EL (cell line): ENCODE data around the gene BRICD5.
A peak's percentile ranks its signal among the peaks of the same experiment; 100 is the strongest.

ENCODE experiments used
- DNase-seq: peaks from one replicate; pipeline ENCODE4 v3.0.0-alpha.2; 2016

Gene BRICD5

DNA sequence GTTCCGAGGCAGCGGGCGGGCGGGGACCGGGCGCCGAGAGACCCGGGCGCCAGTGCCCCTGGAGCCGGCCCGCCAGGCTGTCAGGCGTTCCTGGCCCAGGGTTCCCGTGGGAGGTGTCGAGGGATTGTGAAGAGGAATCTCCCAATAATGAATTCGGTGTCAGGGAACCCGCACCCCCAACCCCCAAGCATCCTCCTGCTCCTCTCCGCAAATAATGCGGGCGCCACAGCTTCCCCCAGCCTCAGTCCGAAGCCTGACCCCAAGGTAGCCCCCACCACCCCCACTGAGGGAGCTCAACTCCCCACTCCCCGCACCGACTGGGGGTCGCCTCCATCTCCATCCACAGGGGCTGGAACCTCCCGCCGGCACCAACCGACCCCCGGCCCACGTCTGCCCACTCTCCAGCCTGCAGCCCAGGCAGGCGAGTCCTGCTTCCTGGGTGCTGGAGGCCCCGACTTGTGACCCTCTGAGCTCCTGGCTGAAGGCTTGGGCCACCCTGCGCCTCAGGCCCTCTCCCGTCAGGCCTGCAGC lies 13.6 kb downstream of the BRICD5 start:
- DNase-seq: no peak

- DNase-seq: no peak
These were observed 14.3 kb downstream of the BRICD5 start, which contains the start of gene CASKIN1 for GRCh38 chr16:2196162-2196980. Gene CASKIN1 (minus strand): TSS chr16:2196605. CDS start chr16:2196432, 173 bp downstream.

DNA sequence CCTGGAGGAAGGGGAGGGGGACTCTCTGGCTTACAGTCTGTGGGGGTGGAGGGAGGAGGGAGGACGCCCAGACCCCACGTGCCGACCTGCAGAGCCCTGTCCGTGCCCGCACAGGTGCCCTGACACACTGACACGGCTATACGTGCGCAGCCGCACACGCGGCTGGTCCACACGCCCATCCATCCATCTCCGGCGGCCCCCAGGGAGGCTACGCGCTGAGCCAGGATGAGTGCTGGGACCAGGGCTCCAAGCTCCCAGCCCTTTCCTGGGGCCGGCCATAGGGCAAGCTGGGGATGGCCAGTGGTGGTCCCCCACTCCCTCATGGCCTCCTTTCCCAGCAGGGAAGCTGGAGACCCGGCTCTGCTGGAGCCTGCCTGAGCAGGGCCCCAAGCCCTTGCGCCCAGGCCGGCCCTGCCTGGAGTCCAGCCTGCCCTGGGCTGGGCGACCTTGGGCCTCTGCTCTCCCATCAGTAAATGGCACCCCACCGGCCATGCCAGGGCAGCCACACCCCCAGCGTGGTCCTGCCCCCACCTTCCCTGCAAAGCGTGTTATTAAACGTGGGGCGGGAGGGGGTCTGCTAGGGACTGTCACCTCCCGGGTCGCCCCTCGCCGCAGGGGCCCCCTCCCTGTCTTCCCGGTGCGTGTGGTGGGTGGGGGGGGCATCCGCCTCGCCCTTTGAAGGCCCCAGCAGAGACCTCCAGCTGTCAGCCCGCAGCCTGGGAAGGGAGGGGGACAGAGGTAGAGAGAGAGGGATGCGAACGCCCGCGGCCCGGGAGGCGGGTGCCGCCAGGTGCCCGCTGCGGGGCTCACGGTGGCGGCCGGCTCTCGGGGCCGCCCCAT lies 15.1 kb downstream of the BRICD5 start:
- DNase-seq: no peak

DNA sequence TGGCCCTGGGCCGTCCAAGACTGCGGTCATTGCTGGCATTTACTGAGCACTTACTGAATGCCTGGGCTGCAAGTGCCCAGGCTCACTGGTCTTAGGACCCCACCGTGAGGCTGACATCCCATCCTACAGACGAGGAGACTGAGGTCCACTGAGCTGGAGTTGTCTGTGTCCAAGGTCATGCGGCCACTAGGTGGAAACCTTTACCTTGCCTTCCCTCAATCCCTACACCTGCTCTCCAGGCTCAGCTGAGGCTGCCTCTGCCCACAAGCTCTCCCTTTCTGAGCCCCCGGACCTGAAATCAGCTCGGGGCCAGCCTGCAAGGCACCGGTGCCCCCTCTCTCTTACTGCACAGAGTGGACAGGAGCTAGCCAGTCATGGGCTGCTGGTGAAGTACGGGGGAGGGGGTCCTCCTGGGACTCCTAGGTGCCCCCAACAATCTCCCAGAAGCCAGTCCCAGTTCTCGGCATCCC lies 15.8 kb downstream of the BRICD5 start:
- DNase-seq: peak; percentile 44

DNA sequence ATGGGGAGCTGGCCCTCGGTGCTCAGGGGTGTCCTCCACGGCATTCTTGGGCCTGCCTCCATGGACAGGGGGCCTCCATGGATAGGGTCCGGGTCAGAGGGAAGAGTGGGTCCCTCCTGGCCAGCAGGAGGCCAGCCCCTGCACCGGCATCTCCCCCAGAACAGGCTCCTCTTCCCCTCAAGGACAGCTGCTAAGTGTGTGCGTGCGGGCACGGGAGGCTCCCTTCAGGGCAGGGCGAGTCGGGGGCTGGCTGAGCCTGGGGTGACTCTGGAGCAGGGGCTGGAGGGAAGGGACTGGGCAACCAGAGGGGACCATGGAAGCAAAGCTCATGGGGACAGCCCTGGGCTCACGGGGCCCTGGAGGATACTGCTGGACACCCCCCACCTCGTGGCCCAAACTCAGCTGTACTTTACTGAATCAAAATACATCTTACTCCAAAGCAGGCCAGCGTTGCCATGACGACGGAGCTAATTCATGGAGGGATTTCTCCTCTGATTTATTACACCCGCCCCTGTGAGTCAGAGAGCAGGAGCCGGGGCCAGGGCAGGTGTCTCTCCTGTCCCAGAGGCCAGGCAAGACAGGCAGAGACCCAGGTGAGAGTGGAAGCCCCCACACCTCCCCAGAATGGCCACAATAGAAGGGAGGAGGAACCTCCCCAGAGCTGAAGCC lies 16.4 kb downstream of the BRICD5 start:
- peak; percentile 57 for DNase-seq

DNA sequence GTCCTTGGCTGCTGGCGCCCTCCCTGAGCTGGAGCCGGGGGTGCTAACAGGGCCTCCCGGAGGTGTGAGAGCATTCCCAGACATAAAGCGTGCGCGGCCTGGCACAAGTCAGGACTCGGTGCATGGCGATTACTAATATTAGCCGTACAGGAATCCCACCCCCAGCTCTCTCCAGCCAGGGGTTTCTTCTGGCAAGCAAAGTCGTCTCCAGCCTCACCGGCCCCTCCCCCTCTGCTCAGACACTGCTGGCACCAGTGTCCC lies 19.3 kb downstream of the BRICD5 start:
- DNase-seq: no peak

GRCh38 chr16:2190659-2191445 lies 19.8 kb downstream of the BRICD5 start:
- DNase-seq: no peak

GRCh38 chr16:2190002-2190658 lies 20.5 kb downstream of the BRICD5 start:
- no peak for DNase-seq

DNA sequence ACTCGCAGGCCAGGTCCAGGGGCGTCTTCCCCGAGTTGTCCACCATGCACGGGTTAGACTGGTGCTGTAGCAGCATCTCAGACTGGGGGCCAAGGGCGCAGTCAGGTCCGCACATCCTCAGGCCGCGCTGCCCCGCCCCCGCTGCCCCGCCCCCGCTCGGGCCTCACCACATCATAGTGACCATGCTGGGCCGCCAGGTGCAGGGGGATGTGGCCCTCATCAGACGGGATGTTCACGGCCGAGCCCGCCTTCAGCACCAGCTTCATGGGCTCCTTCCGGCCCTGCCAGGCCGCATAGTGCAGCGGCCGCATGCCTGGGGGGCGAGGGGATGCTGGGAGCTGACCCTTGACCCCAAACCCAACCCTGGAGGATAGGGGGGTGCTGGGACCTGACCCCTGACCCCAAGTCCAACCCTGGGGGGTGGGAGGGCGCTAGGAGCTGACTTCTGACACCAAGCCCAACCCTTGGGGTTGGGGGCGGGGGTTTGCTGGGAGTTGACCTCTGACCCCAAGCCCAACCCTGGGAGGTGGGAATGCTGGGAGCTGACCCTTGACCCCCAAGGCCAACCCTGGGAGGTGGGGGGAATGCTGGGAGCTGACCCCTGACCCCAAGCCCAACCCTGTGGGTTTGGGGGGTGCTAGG lies 21.3 kb downstream of the BRICD5 start:
- no peak for DNase-seq

DNA sequence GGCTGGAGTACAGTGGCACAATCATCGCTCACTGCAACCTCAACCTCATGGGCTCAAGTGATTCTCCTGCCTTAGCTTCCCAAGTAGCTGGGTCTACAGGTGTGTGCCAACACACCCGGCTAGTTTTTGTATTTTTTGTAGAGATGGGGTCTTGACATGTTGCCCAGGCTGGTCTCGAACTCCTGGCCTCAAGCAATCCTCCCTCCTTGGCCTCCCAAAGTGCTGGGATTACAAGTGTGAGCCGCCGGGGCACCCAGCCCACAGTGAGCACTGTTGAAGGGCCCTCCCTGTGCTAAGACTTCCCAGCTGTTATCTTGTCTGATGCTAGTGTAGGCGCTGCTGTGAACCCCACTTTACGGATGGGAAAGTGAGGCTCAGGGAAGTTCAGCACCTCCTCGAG lies 22.3 kb downstream of the BRICD5 start:
- DNase-seq: no peak

GRCh38 chr16:2187212-2187611 lies 23.5 kb downstream of the BRICD5 start:
- no peak for DNase-seq

DNA sequence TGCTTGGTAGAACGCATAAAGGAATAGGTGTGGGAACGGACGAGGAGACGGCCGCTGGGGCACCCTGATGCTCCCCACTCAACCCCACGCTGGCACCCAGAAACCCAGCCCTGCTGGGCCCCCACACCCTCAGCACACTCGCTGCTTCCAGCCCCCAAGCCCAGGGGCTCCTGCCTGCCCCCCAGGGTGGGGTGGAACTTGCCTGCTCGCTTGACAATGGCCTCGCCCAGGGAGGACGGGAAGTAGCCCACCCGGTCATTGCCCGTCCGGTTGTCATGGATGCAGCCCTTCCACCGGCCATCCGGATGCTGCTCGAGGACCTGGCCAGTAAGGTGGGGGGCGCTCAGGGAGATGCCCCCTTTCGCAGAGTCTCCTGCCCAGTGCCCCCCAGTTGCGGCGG lies 24.2 kb downstream of the BRICD5 start:
- no peak for DNase-seq

GRCh38 chr16:2186064-2186463 lies 24.6 kb downstream of the BRICD5 start:
- no peak for DNase-seq

GRCh38 chr16:2184962-2185361 lies 25.7 kb downstream of the BRICD5 start:
- DNase-seq: no peak

- DNase-seq: no peak
These were observed 26.3 kb downstream of the BRICD5 start for GRCh38 chr16:2184346-2184745.

GRCh38 chr16:2183671-2184070 lies 27.0 kb downstream of the BRICD5 start:
- DNase-seq: no peak

DNA sequence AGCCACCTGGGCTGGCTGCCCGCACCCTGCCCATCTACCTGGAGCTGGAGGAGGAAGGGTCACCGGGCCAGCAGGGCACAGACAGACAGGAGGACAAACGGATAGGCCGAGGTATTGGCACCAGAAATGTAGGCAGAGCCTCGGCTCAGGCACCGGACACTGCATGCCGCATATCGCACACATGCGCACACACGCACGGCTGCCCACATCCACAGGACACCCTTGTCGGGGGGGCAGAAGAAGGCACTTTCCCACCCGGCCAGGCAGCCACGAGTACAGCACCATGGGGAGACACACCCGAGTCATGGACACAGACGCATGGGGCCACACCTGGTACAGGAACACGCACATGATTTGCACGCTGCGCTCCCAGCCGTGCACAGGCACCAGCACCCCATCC lies 28.7 kb downstream of the BRICD5 start:
- no peak for DNase-seq

- no peak for DNase-seq
These were observed 29.4 kb downstream of the BRICD5 start for GRCh38 chr16:2180962-2181923.

DNA sequence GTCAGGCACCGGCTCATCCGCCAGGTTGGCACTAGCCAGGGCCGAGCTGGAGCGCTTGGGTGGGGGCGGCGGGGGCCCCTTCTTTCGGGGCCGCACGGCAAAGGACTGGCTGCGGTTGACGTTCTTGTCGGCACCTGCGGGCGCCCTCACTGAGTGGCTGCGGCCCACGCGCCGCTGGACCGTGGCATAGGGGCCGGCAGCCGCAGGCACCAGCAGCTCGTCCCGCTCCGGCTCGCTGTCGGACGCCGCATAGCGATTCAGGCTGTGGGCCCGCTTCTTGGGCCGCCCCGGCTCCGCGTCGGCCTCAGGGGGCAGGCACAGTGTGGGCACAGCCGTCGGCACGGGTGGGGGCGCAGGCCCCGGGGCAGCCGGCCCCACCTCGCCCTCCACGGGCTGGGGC lies 30.2 kb downstream of the BRICD5 start:
- no peak for DNase-seq

- no peak for DNase-seq
These were observed 31.1 kb downstream of the BRICD5 start for GRCh38 chr16:2179576-2179975.
